MG63 (cell line): ENCODE results near the gene MAPT. TPM values are rescaled to one million over a fixed set of nuclear protein-coding genes. Genes with fewer than 3 reads are reported as not detected.

Source experiments
- DNase-seq: peaks from one replicate; pipeline ENCODE4 v3.0.0-alpha.2; 2020
- H3K27me3 ChIP-seq: fragments of 250-450 bp; sonication (Bioruptor Pico); 2 replicates; pipeline ENCODE4 v1.5.1; 2020; ENCODE audit warnings: mild to moderate bottlenecking, moderate library complexity
- H3K36me3 ChIP-seq: fragments of 250-450 bp; sonication (Bioruptor Pico); 2 replicates; pipeline ENCODE4 v1.5.1; 2020; ENCODE audit warnings: mild to moderate bottlenecking, moderate library complexity
- H3K4me3 ChIP-seq: fragments of 250-450 bp; sonication (Bioruptor Pico); 2 replicates; pipeline ENCODE4 v1.5.1; 2020; ENCODE audit warnings: mild to moderate bottlenecking, moderate library complexity
- H3K9me3 ChIP-seq: fragments of 250-450 bp; sonication (Bioruptor Pico); 2 replicates; pipeline ENCODE4 v1.5.1; 2020; ENCODE audit warnings: mild to moderate bottlenecking, moderate library complexity
- total RNA-seq: library from RNA; depleted of rRNA; stranded (reverse); fragments of >200 nt; shearing (Covaris generic); gene quantifications from 2 replicates; pipeline ENCODE4 v1.2.3, GENCODE V29; 2014; ENCODE audit warnings: low replicate concordance

MAPT gene
- total RNA-seq, 1 experiment from 2014 or later: 0.43 TPM

GRCh38 chr17:46026166-46027047 lies 132.1 kb downstream of the MAPT start:
- no peaks in the 10 kb centered on the region for H3K9me3 ChIP-seq
- no peaks in the 10 kb centered on the region for H3K27me3 ChIP-seq
- H3K4me3 ChIP-seq: no peak overlapping the region
- DNase-seq: no peak
- peaks cover 49% of the 10 kb centered on the region for H3K36me3 ChIP-seq

DNA sequence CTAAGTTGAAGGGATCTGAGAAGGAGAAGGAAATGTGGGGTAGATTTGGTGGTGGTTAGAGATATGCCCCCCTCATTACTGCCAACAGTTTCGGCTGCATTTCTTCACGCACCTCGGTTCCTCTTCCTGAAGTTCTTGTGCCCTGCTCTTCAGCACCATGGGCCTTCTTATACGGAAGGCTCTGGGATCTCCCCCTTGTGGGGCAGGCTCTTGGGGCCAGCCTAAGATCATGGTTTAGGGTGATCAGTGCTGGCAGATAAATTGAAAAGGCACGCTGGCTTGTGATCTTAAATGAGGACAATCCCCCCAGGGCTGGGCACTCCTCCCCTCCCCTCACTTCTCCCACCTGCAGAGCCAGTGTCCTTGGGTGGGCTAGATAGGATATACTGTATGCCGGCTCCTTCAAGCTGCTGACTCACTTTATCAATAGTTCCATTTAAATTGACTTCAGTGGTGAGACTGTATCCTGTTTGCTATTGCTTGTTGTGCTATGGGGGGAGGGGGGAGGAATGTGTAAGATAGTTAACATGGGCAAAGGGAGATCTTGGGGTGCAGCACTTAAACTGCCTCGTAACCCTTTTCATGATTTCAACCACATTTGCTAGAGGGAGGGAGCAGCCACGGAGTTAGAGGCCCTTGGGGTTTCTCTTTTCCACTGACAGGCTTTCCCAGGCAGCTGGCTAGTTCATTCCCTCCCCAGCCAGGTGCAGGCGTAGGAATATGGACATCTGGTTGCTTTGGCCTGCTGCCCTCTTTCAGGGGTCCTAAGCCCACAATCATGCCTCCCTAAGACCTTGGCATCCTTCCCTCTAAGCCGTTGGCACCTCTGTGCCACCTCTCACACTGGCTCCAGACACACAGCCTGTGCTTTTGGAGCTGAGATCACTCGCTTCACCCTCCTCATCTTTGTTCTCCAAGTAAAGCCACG lies 133.0 kb downstream of the MAPT start:
- no peaks in the 10 kb centered on the region for H3K9me3 ChIP-seq
- no peak for DNase-seq
- H3K36me3 ChIP-seq: peaks cover 51% of the 10 kb centered on the region
- H3K27me3 ChIP-seq: no peaks in the 10 kb centered on the region
- no peak overlapping the region for H3K4me3 ChIP-seq

DNA sequence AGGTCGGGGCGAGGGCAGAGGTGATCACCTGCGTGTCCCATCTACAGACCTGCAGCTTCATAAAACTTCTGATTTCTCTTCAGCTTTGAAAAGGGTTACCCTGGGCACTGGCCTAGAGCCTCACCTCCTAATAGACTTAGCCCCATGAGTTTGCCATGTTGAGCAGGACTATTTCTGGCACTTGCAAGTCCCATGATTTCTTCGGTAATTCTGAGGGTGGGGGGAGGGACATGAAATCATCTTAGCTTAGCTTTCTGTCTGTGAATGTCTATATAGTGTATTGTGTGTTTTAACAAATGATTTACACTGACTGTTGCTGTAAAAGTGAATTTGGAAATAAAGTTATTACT lies 133.6 kb downstream of the MAPT start:
- Histone ChIP-seq H3K9me3 (no peaks in the 10 kb centered on the region), H3K27me3 (no peaks in the 10 kb centered on the region), H3K4me3 (no peak overlapping the region), H3K36me3 (peaks cover 54% of the 10 kb centered on the region)
- DNase-seq: no peak

- DNase-seq: no peak
- no peak overlapping the region for H3K4me3 ChIP-seq
- peaks cover 54% of the 10 kb centered on the region for H3K36me3 ChIP-seq
- H3K9me3 ChIP-seq: no peaks in the 10 kb centered on the region
- H3K27me3 ChIP-seq: no peaks in the 10 kb centered on the region
Measured at GRCh38 chr17:46028374-46028773, 134.0 kb downstream of the MAPT start.

- H3K9me3 ChIP-seq: no peaks in the 10 kb centered on the region
- H3K27me3 ChIP-seq: no peaks in the 10 kb centered on the region
- DNase-seq: no peak
- H3K4me3 ChIP-seq: no peak overlapping the region
- peaks cover 61% of the 10 kb centered on the region for H3K36me3 ChIP-seq
Measured at GRCh38 chr17:46028981-46029565, 134.7 kb downstream of the MAPT start.

DNA sequence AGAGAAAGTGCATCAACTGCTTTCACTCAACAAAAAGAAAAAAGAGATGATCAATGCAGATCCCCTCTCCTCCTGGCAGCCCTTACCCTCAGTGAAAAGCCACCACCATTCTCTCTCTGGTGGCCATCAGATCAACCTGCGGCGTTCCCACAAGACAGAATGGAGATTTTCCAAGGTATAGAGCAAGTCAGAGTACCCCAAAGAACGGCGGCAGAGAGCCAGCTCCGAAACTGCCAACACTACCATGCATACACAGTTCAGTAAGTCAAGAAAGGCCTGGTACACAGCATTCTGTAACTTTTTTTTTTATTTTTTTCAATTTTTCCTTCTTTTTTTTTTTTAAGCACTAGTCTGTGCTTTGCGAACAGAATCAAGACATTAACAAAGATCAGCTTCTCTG lies 135.3 kb downstream of the MAPT start:
- Histone ChIP-seq H3K9me3 (no peaks in the 10 kb centered on the region), H3K4me3 (no peak overlapping the region), H3K27me3 (no peaks in the 10 kb centered on the region), H3K36me3 (peaks cover 67% of the 10 kb centered on the region)
- DNase-seq: no peak

- Histone ChIP-seq H3K9me3 (no peaks in the 10 kb centered on the region), H3K4me3 (no peak overlapping the region), H3K27me3 (no peaks in the 10 kb centered on the region), H3K36me3 (peaks cover 76% of the 10 kb centered on the region)
- DNase-seq: no peak
Measured at GRCh38 chr17:46030752-46031151, 136.4 kb downstream of the MAPT start.

- no peak for DNase-seq
- H3K9me3 ChIP-seq: no peaks in the 10 kb centered on the region
- H3K36me3 ChIP-seq: peaks cover 81% of the 10 kb centered on the region
- H3K27me3 ChIP-seq: no peaks in the 10 kb centered on the region
- no peak overlapping the region for H3K4me3 ChIP-seq
Measured at GRCh38 chr17:46031440-46031839, 137.1 kb downstream of the MAPT start.

GRCh38 chr17:46031920-46032319 lies 137.6 kb downstream of the MAPT start:
- no peaks in the 10 kb centered on the region for H3K27me3 ChIP-seq
- no peaks in the 10 kb centered on the region for H3K9me3 ChIP-seq
- no peak overlapping the region for H3K4me3 ChIP-seq
- H3K36me3 ChIP-seq: peaks cover 82% of the 10 kb centered on the region
- DNase-seq: no peak

GRCh38 chr17:46032909-46033308 lies 138.6 kb downstream of the MAPT start:
- H3K4me3 ChIP-seq: no peak overlapping the region
- H3K9me3 ChIP-seq: no peaks in the 10 kb centered on the region
- DNase-seq: no peak
- H3K27me3 ChIP-seq: no peaks in the 10 kb centered on the region
- H3K36me3 ChIP-seq: peaks cover 82% of the 10 kb centered on the region

DNA sequence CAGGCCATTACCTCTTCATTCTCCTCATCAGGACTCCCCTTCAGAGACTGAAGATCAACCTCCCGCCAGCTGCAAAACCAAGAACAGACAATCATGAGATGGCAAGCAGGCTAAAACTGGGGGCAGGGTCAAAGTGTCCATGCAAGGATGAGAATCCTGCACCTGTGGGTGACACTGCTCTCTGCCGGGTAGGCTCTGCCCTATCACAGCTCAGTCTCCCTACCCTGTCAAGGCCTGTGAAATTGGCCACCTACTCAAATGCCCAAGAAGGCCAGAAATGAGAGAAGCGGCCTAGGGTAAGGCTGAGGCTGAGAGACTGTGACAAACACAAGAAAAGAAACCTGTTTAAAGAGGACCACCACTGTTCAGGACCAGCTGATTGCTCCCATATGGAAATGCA lies 139.0 kb downstream of the MAPT start:
- Histone ChIP-seq H3K36me3 (peaks cover 83% of the 10 kb centered on the region), H3K27me3 (no peaks in the 10 kb centered on the region), H3K4me3 (no peak overlapping the region), H3K9me3 (no peaks in the 10 kb centered on the region)
- no peak for DNase-seq

- H3K9me3 ChIP-seq: no peaks in the 10 kb centered on the region
- H3K27me3 ChIP-seq: no peaks in the 10 kb centered on the region
- no peak overlapping the region for H3K4me3 ChIP-seq
- H3K36me3 ChIP-seq: peaks cover 91% of the 10 kb centered on the region
- DNase-seq: no peak
Measured at GRCh38 chr17:46035112-46035818, 140.9 kb downstream of the MAPT start.

DNA sequence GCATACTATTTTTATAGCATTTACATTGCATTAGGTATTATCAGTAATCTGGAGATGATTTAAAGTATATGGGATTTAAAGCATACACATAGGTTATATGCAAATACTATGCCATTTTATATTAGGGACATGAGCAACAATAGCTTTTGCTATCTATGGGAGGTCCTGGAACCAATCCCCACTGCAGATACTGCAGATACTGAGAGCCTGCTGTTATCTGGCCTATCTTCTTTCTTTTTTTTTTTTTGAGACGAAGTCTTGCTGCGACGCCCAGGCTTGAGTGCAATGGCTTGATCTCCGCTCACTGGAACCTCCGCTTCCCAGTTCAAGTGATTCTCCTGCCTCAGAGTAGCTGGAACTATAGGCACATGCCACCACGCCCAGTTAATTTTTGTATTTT lies 142.1 kb downstream of the MAPT start:
- H3K9me3 ChIP-seq: no peaks in the 10 kb centered on the region
- DNase-seq: no peak
- peaks cover 93% of the 10 kb centered on the region for H3K36me3 ChIP-seq
- no peak overlapping the region for H3K4me3 ChIP-seq
- no peaks in the 10 kb centered on the region for H3K27me3 ChIP-seq

DNA sequence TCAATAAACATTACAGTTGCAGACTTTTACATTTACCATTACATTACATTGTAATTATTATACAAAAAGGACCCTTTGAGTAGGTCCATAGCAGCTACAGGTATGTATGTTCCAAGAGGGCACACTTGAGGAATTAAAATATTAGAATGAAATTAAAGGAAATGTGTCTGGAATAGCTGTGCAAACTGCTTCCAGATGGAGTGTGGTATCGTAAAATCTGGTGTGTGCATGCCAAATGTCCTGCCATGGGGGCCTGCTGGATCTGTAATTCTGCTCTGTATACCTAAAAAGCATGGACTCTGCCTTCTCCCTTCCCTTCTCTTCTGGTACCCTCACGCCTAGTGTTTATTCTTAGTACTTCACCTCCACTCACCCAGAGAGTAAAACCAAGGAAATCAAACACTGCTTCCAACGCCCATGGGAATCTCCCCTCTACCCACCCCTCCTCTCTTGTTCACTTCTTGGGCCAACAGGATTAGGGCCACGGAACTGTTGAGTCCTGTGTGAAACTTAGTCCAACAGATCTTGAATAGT lies 143.4 kb downstream of the MAPT start:
- DNase-seq: no peak
- H3K9me3 ChIP-seq: no peaks in the 10 kb centered on the region
- H3K27me3 ChIP-seq: no peaks in the 10 kb centered on the region
- no peak overlapping the region for H3K4me3 ChIP-seq
- peaks cover 93% of the 10 kb centered on the region for H3K36me3 ChIP-seq

DNA sequence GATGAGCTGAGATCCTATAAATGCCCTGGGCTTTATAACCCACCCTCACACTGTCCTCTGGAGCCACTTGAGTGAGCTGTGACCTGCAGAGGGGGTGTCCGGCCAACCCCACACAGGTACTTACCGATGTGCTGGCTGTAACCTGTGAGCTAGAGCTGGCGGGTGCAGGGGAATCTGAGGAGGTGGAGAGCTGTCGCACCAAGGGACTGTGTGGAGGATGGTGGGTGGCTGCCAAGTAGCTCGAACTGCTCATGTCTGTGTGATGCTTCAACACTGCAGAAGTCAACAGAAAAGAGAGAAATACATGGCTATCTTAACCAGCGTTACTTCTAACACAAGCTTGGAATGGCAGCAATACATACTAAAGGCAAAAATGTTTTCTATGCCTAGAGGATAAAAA lies 144.1 kb downstream of the MAPT start:
- H3K9me3 ChIP-seq: no peaks in the 10 kb centered on the region
- no peak for DNase-seq
- no peaks in the 10 kb centered on the region for H3K27me3 ChIP-seq
- H3K36me3 ChIP-seq: peaks cover 90% of the 10 kb centered on the region
- H3K4me3 ChIP-seq: no peak overlapping the region

DNA sequence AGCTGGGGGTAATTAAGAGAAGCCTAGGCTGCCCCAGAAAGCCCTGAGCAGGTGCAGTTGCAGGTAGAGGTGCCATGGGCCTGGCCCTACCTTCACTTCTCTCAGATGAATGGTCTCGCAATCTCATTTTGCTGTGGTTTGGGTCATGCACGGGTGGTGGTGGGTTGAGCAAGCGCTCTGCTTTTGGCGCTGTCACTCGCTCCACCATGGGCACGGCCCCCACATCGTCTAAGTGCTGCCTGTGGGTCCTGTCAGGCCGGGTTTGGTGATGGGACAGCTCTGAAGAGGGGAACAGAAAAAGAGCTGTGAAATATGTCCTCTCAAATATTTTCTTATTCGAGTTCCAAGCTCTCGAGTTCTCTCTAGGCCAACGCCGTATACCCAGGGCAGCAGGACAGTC lies 144.6 kb downstream of the MAPT start:
- no peaks in the 10 kb centered on the region for H3K9me3 ChIP-seq
- no peak for DNase-seq
- H3K36me3 ChIP-seq: peaks cover 90% of the 10 kb centered on the region
- no peak overlapping the region for H3K4me3 ChIP-seq
- no peaks in the 10 kb centered on the region for H3K27me3 ChIP-seq
